SU-DHL-6 (cell line): Measurements from ENCODE around the gene RELA.

ENCODE experiments used
- H2AFZ ChIP-seq: fragments of 200-600 bp; sonication (generic); 2 replicates; pipeline ENCODE4 v1.6.1; 2014; ENCODE audit warnings: low read depth, mild to moderate bottlenecking, moderate library complexity, mixed read lengths, antibody characterized with exemption, low read length; ENCODE audit not compliant: severe bottlenecking
- H3F3A ChIP-seq: fragments of 200-600 bp; shearing (Covaris generic); 2 replicates; pipeline ENCODE4 v1.6.0; 2016; ENCODE audit warnings: antibody characterized with exemption, mild to moderate bottlenecking; ENCODE audit not compliant: insufficient read depth
- H3K27ac ChIP-seq: fragments of 200-600 bp; sonication (generic); 2 replicates; pipeline ENCODE4 v1.5.1; 2016; ENCODE audit warnings: low read depth, mild to moderate bottlenecking, low read length, moderate library complexity, mixed read lengths
- H3K27me3 ChIP-seq: fragments of 200-600 bp; sonication (generic), shearing (Covaris generic); 2 replicates; pipeline ENCODE4 v1.6.0; 2014; ENCODE audit warnings: mild to moderate bottlenecking, low read length
- H3K36me3 ChIP-seq: fragments of 200-600 bp; sonication (generic); 2 replicates; pipeline ENCODE4 v1.6.1; 2014; ENCODE audit warnings: mild to moderate bottlenecking, low read length, mixed read lengths
- H3K4me2 ChIP-seq: fragments of 300-600, 200-600 bp; shearing (Covaris generic), sonication (generic); 2 replicates; pipeline ENCODE4 v1.6.0; 2014; ENCODE audit warnings: low read length, low read depth, mild to moderate bottlenecking; ENCODE audit not compliant: poor library complexity, severe bottlenecking
- H3K4me3 ChIP-seq: fragments of 200-600 bp; sonication (generic); 2 replicates; pipeline ENCODE4 v1.5.1; 2014; ENCODE audit warnings: antibody characterized with exemption, low read length, mild to moderate bottlenecking, mixed read lengths; ENCODE audit not compliant: insufficient read depth, poor library complexity, severe bottlenecking
- H3K79me2 ChIP-seq: fragments of 200-600 bp; sonication (generic); 2 replicates; pipeline ENCODE4 v1.6.1; 2014; ENCODE audit warnings: mild to moderate bottlenecking, low read length, moderate library complexity; ENCODE audit not compliant: insufficient read depth
- H3K9ac ChIP-seq: fragments of 200-600 bp; sonication (generic); 2 replicates; pipeline ENCODE4 v1.7.0; 2014; ENCODE audit warnings: mild to moderate bottlenecking, low read length
- H3K9me2 ChIP-seq: fragments of 200-600 bp; sonication (generic); replicated peaks from 2 replicates; pipeline ENCODE4 v1.6.1; 2014; ENCODE audit warnings: low read length; ENCODE audit not compliant: insufficient read depth
- H3K9me3 ChIP-seq: fragments of 200-600 bp; sonication (generic); 2 replicates; pipeline ENCODE4 v1.6.1; 2014; ENCODE audit warnings: low read length, mixed read lengths; ENCODE audit not compliant: insufficient read depth
- H4K20me1 ChIP-seq: fragments of 200-600 bp; sonication (generic); 2 replicates; pipeline ENCODE4 v1.6.1; 2014; ENCODE audit warnings: low read depth, mild to moderate bottlenecking, antibody characterized with exemption, low read length, moderate library complexity, mixed read lengths
- CTCF ChIP-seq: fragments of 200-600 bp; sonication (generic); IDR thresholded peaks from one replicate; pipeline ENCODE4 v1.5.1; 2017; ENCODE audit warnings: antibody characterized with exemption, mild to moderate bottlenecking, low read length, moderate library complexity; ENCODE audit not compliant: insufficient read depth, poor library complexity, severe bottlenecking
- EZH2phosphoT487 ChIP-seq: fragments of 200-600 bp; sonication (generic), shearing (Covaris generic); conservative IDR thresholded peaks from 2 replicates; pipeline ENCODE4 v1.6.1; 2018; ENCODE audit warnings: mild to moderate bottlenecking, antibody characterized with exemption, low read length, moderate library complexity, mixed read lengths

RELA gene

GRCh38 chr11:65646958-65647701 is 15.6 kb downstream of the RELA start:
- TF ChIP-seq EZH2phosphoT487 = no peak
- no peak for TF ChIP-seq CTCF
- H3K4me3 ChIP-seq = no peak overlapping the region
- no peaks in the 10 kb centered on the region for H4K20me1 ChIP-seq
- H3K4me2 ChIP-seq = no peak overlapping the region
- H3K9me3 ChIP-seq = no peaks in the 10 kb centered on the region
- peaks cover 8% of the 10 kb centered on the region; the same call in 1 of the 2 replicates for H3F3A ChIP-seq
- no peak overlapping the region for H2AFZ ChIP-seq
- no peaks in the 10 kb centered on the region for H3K79me2 ChIP-seq
- H3K27me3 ChIP-seq = no peaks in the 10 kb centered on the region
- no peaks in the 10 kb centered on the region for H3K9me2 ChIP-seq
- no peak overlapping the region for H3K27ac ChIP-seq
- H3K9ac ChIP-seq = no peak overlapping the region
- H3K36me3 ChIP-seq = no peaks in the 10 kb centered on the region

GRCh38 chr11:65646288-65646957 is 16.3 kb downstream of the RELA start:
- H3K4me2 ChIP-seq = no peak overlapping the region
- H3K9me3 ChIP-seq = no peaks in the 10 kb centered on the region
- H3K27me3 ChIP-seq = no peaks in the 10 kb centered on the region
- TF ChIP-seq EZH2phosphoT487 (no peak), CTCF (no peak)
- H3F3A ChIP-seq = peaks cover 1% of the 10 kb centered on the region; the same call in 1 of the 2 replicates
- H3K27ac ChIP-seq = no peak overlapping the region
- H3K9ac ChIP-seq = no peak overlapping the region
- no peaks in the 10 kb centered on the region for H3K36me3 ChIP-seq
- no peak overlapping the region for H2AFZ ChIP-seq
- no peaks in the 10 kb centered on the region for H4K20me1 ChIP-seq
- no peak overlapping the region for H3K4me3 ChIP-seq
- no peaks in the 10 kb centered on the region for H3K79me2 ChIP-seq
- H3K9me2 ChIP-seq = no peaks in the 10 kb centered on the region

- H3K27me3 ChIP-seq = no peaks in the 10 kb centered on the region
- H3K79me2 ChIP-seq = no peaks in the 10 kb centered on the region
Measured at GRCh38 chr11:65645710-65646109, 17.0 kb downstream of the RELA start.

More at GRCh38 chr11:65645710-65646109, 17.0 kb downstream of the RELA start:
- no peaks in the 10 kb centered on the region for H3K9me3 ChIP-seq
- no peak overlapping the region for H3K9ac ChIP-seq
- no peak overlapping the region for H3K4me3 ChIP-seq
- no peaks in the 10 kb centered on the region for H3K9me2 ChIP-seq
- H3F3A ChIP-seq = no peaks in the 10 kb centered on the region
- H3K4me2 ChIP-seq = no peak overlapping the region
- no peak overlapping the region for H2AFZ ChIP-seq
- no peaks in the 10 kb centered on the region for H4K20me1 ChIP-seq
- no peak overlapping the region for H3K27ac ChIP-seq
- no peaks in the 10 kb centered on the region for H3K36me3 ChIP-seq
- TF ChIP-seq EZH2phosphoT487 (no peak), CTCF (no peak)
